Measurements from ENCODE around the gene AHSA1. TPM values are rescaled to one million over a fixed set of nuclear protein-coding genes. Genes with fewer than 3 reads are reported as not detected.
A peak's percentile ranks its signal among the peaks of the same experiment; 100 is the strongest.

The AHSA1 gene
- total RNA-seq, 1 donor from 2014 or later, result 202 TPM

GRCh38 chr14:77503138-77503537 lies 45.2 kb downstream of the AHSA1 start:
- H3K4me3 Mint-ChIP-seq, result no peak overlapping the region
- H3K9me3 Mint-ChIP-seq, result peaks cover 4% of the 10 kb centered on the region
- H3K27ac Mint-ChIP-seq, result no peak overlapping the region
- TF ChIP-seq CTCF (conservative IDR thresholded peaks at IDR 0.05), result no peak
- no peaks in the 10 kb centered on the region for H3K4me1 Mint-ChIP-seq (ENCODE audit: unreplicated experiment)
- H3K36me3 Mint-ChIP-seq, result peaks cover 4% of the 10 kb centered on the region
- peaks cover 20% of the 10 kb centered on the region for H3K27me3 Mint-ChIP-seq
- DNase-seq (ENCODE audit: extremely low spot score, unreplicated experiment), result no peak

GRCh38 chr14:77505031-77505430 lies 47.1 kb downstream of the AHSA1 start:
- peaks cover 4% of the 10 kb centered on the region for H3K9me3 Mint-ChIP-seq
- no peaks in the 10 kb centered on the region for H3K4me1 Mint-ChIP-seq (ENCODE audit: unreplicated experiment)
- H3K27ac Mint-ChIP-seq, result no peak overlapping the region
- DNase-seq (ENCODE audit: extremely low spot score, unreplicated experiment), result no peak
- H3K4me3 Mint-ChIP-seq, result no peak overlapping the region
- TF ChIP-seq CTCF (conservative IDR thresholded peaks at IDR 0.05), result no peak
- peaks cover 10% of the 10 kb centered on the region for H3K27me3 Mint-ChIP-seq
- peaks cover 4% of the 10 kb centered on the region for H3K36me3 Mint-ChIP-seq

DNA sequence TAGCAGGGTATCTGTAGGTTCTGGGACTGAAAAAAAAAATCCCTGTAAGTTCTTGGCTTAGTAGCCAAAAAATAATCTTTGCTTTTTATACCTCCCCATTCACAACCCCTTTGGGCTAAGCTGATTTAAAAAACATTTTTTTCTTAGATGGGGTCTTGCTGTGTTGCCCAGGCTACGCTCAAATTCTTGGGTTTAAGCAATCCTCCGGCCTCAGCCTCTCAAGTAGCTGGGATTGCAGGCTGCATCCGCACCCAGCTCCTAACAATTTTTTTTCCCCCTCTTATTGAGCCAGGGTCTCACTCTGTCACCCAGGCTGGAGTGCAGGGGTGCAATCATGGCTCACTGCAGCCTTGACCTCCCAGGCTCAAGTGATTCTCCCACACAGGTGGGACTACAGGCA lies 49.9 kb downstream of the AHSA1 start:
- Mint-ChIP-seq H3K36me3 (peaks cover 13% of the 10 kb centered on the region), H3K4me3 (no peak overlapping the region), H3K9me3 (peaks cover 4% of the 10 kb centered on the region), H3K27ac (peak overlapping the region; percentile 48), H3K4me1 (ENCODE audit: unreplicated experiment) (no peaks in the 10 kb centered on the region), H3K27me3 (no peaks in the 10 kb centered on the region)
- no peak for TF ChIP-seq CTCF (conservative IDR thresholded peaks at IDR 0.05)
- no peak for DNase-seq (ENCODE audit: extremely low spot score, unreplicated experiment)

DNA sequence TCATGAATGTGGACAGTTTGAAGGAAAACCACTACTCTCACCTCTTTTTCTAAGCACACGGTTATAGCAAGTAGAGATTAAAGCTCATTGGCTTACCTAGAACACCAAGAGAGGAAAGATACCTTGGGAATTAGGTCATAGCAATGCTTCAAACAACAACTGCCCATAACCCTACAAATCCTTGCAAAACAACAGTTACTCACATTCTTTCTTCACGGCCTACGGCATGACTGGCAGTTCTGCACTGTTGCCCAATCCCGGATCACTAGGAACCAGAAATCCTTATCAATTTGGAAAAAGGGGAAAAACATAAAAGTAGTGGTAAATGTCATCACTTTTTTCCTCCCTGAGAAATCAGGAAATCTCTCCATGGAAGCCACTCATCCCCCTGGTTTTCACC lies 50.4 kb downstream of the AHSA1 start:
- no peak for DNase-seq (ENCODE audit: extremely low spot score, unreplicated experiment)
- Mint-ChIP-seq H3K4me1 (ENCODE audit: unreplicated experiment) (no peaks in the 10 kb centered on the region), H3K27me3 (no peaks in the 10 kb centered on the region), H3K27ac (peak overlapping the region; percentile 48), H3K4me3 (no peak overlapping the region), H3K36me3 (peaks cover 10% of the 10 kb centered on the region), H3K9me3 (peaks cover 1% of the 10 kb centered on the region)
- TF ChIP-seq CTCF (conservative IDR thresholded peaks at IDR 0.05), result no peak

DNA sequence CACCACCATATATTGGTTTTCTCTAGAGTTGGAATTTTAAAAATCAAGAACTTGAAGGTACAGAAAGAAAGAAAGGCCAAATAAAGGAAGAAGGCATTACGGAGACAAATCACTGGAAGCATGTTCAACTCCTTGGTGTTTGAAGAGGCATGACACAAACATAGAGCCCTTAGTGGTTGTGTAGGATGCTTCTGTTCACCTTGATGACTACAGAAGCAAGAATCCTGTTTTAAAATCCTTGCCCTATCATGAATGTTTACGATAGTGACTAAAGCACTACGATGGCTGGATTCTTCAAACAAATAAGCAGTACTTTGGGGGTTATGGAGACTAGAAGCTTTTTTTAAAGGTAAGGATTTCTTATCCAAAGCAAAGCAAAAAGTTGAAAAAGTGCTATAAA lies 51.0 kb downstream of the AHSA1 start:
- no peaks in the 10 kb centered on the region for H3K9me3 Mint-ChIP-seq
- no peak for TF ChIP-seq CTCF (conservative IDR thresholded peaks at IDR 0.05)
- H3K27me3 Mint-ChIP-seq, result no peaks in the 10 kb centered on the region
- H3K27ac Mint-ChIP-seq, result no peak overlapping the region
- no peaks in the 10 kb centered on the region for H3K4me1 Mint-ChIP-seq (ENCODE audit: unreplicated experiment)
- DNase-seq (ENCODE audit: extremely low spot score, unreplicated experiment), result no peak
- peaks cover 9% of the 10 kb centered on the region for H3K36me3 Mint-ChIP-seq
- H3K4me3 Mint-ChIP-seq, result no peak overlapping the region

- Mint-ChIP-seq H3K4me1 (ENCODE audit: unreplicated experiment) (no peaks in the 10 kb centered on the region), H3K27me3 (no peaks in the 10 kb centered on the region), H3K27ac (no peak overlapping the region), H3K4me3 (no peak overlapping the region), H3K36me3 (peaks cover 9% of the 10 kb centered on the region), H3K9me3 (no peaks in the 10 kb centered on the region)
- TF ChIP-seq CTCF (conservative IDR thresholded peaks at IDR 0.05), result no peak
- DNase-seq (ENCODE audit: extremely low spot score, unreplicated experiment), result no peak
Observed at GRCh38 chr14:77509366-77509765, 51.5 kb downstream of the AHSA1 start.
